Activated CD8-positive, alpha-beta T cell treated with anti-CD3 and anti-CD28 coated beads for 36 hours (primary cell): ENCODE results near the gene PPP1R12A. TPM values are rescaled to one million over a fixed set of nuclear protein-coding genes. Genes with fewer than 3 reads are reported as not detected.

Source experiments
- ATAC-seq: fragments of 200-7000 bp; cut with Tn5 transposase; one replicate; pipeline ENCODE4 v1.10.0; 2021; ENCODE audit warnings: mild to moderate bottlenecking, moderate library complexity
- CTCF ChIA-PET: fragments of 350-600 bp; sonication (Branson Sonifier 250); formaldehyde crosslinking; loops from one replicate; lab custom pipeline; 2021; ENCODE audit warnings: antibody characterized with exemption; lab: Charles Lee
- POLR2A ChIA-PET: fragments of 350-600 bp; sonication (Branson Sonifier 250); formaldehyde crosslinking; loops from one replicate; lab custom pipeline; 2021; ENCODE audit warnings: antibody characterized with exemption; lab: Charles Lee
- DNase-seq: peaks from one replicate; pipeline ENCODE4 v3.0.0-alpha.2; 2020
- H3K27ac Mint-ChIP-seq: one replicate; pipeline ENCODE4 v1.8.0; 2021; ENCODE audit warnings: mild to moderate bottlenecking, mixed read lengths
- H3K27me3 Mint-ChIP-seq: one replicate; pipeline ENCODE4 v1.8.0; 2021; ENCODE audit warnings: mixed read lengths
- H3K36me3 Mint-ChIP-seq: one replicate; pipeline ENCODE4 v1.8.0; 2021; ENCODE audit warnings: low read depth, mixed read lengths
- H3K4me1 Mint-ChIP-seq: one replicate; pipeline ENCODE4 v1.8.0; 2021; ENCODE audit warnings: low read depth, mixed read lengths
- H3K4me3 Mint-ChIP-seq: one replicate; pipeline ENCODE4 v1.8.0; 2021; ENCODE audit warnings: mild to moderate bottlenecking, moderate library complexity, mixed read lengths
- H3K9me3 Mint-ChIP-seq: one replicate; pipeline ENCODE4 v1.8.0; 2021; ENCODE audit warnings: mixed read lengths
- intact Hi-C: fragments of 100-400 bp; cut with micrococcal nuclease; formaldehyde crosslinking; loops from one replicate; pipeline ENCODE4 v1.10.0; 2022
- total RNA-seq, 2 experiments: library from RNA; stranded (reverse); gene quantifications; one replicate each; pipeline ENCODE4 v1.2.3, GENCODE V29; 2021
- TF ChIP-seq, protein P1 (sequence below): fragments of 200-600 bp; IDR thresholded peaks from one replicate; pipeline ENCODE4 v1.8.0; 2022; ENCODE audit warnings: antibody characterized with exemption, mild to moderate bottlenecking

Gene PPP1R12A
- total RNA-seq, 2 experiments from 2014 or later, result 56.6 to 57.8 TPM

DNA sequence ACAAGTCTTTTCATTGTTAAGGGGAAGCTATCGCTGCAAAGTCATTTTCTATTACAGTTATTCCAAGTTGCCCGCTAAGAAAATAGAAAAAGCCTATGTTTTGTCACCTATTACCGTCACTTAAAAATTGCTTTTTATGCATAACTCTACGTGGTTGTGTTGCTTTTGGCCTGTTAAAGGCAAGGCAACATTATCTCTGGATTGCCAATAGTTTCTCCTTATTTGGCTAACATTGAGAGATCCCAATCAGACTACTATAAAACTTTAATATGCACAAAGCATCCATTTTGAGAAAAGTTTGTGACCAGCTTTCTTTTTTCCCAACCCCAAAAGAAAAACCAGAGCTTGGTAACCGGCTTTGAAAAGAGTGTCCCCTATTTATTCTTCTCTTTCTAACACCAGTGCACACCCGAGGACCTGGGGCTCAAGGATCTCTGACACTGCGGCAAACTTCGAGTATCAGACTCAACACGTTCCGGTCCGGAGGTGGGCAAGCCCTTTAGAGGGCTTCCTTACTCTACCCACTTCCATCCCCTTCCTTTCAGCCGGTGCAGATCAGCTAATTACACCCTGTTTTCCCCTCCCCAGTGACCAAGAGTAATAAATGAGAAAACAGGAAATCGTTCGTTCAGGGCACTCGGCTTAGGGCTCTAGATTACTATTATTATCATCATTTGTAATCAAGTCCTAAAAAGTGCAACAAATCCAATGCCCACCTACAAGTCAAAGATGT lies 1.2 kb downstream of the PPP1R12A start:
- intact Hi-C loops, result loop anchor here (5.0 to 10.0 kb wide), 2 partner anchors 46 to 251 kb away; no protein-coding TSS in a partner anchor
- DNase-seq (peak; percentile 25), ATAC-seq (peak; percentile 5)
- ChIA-PET CTCF (interaction anchor here (0.7 to 1.2 kb wide), 3 partner anchors 8 to 336 kb away, joined by 3 to 4 read pairs (median 3); no protein-coding TSS in a partner anchor), POLR2A (interaction anchor here (0.8 to 1.3 kb wide), 4 partner anchors 15 to 111 kb away, joined by 3 to 4 read pairs (median 3); no protein-coding TSS in a partner anchor)
- peak overlapping the region; percentile 99 for H3K27ac Mint-ChIP-seq
- TF ChIP-seq, protein P1, sequence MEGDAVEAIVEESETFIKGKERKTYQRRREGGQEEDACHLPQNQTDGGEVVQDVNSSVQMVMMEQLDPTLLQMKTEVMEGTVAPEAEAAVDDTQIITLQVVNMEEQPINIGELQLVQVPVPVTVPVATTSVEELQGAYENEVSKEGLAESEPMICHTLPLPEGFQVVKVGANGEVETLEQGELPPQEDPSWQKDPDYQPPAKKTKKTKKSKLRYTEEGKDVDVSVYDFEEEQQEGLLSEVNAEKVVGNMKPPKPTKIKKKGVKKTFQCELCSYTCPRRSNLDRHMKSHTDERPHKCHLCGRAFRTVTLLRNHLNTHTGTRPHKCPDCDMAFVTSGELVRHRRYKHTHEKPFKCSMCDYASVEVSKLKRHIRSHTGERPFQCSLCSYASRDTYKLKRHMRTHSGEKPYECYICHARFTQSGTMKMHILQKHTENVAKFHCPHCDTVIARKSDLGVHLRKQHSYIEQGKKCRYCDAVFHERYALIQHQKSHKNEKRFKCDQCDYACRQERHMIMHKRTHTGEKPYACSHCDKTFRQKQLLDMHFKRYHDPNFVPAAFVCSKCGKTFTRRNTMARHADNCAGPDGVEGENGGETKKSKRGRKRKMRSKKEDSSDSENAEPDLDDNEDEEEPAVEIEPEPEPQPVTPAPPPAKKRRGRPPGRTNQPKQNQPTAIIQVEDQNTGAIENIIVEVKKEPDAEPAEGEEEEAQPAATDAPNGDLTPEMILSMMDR, result no peak
- peaks cover 45% of the 10 kb centered on the region for H3K4me1 Mint-ChIP-seq
- no peaks in the 10 kb centered on the region for H3K9me3 Mint-ChIP-seq
- H3K36me3 Mint-ChIP-seq, result peaks cover 6% of the 10 kb centered on the region
- H3K4me3 Mint-ChIP-seq, result peak overlapping the region; percentile 100
- H3K27me3 Mint-ChIP-seq, result no peaks in the 10 kb centered on the region

GRCh38 chr12:79933043-79933442 lies 1.9 kb downstream of the PPP1R12A start:
- Mint-ChIP-seq H3K4me3 (peak overlapping the region; percentile 100), H3K27me3 (no peaks in the 10 kb centered on the region), H3K27ac (no peak overlapping the region), H3K36me3 (peaks cover 8% of the 10 kb centered on the region), H3K9me3 (no peaks in the 10 kb centered on the region), H3K4me1 (peaks cover 51% of the 10 kb centered on the region)
- CTCF ChIA-PET, result interaction anchor here (1.2 kb wide), 1 partner anchor 8 kb away, joined by 4 read pairs; no protein-coding TSS in a partner anchor
- no peak for DNase-seq
- POLR2A ChIA-PET, result no interaction called here
- TF ChIP-seq, protein P1, result no peak
- intact Hi-C loops, result loop anchor here (5.0 to 10.0 kb wide), 2 partner anchors 46 to 252 kb away; no protein-coding TSS in a partner anchor
- ATAC-seq, result no peak

- Mint-ChIP-seq H3K4me3 (peak overlapping the region; percentile 100), H3K27me3 (no peaks in the 10 kb centered on the region), H3K36me3 (peaks cover 8% of the 10 kb centered on the region), H3K9me3 (no peaks in the 10 kb centered on the region), H3K4me1 (peaks cover 57% of the 10 kb centered on the region), H3K27ac (peak overlapping the region; percentile 36)
- intact Hi-C loops, result loop anchor here (5.0 to 10.0 kb wide), 2 partner anchors 45 to 252 kb away; no protein-coding TSS in a partner anchor
- CTCF ChIA-PET, result interaction anchor here (1.7 kb wide), 1 partner anchor 44 kb away, joined by 5 read pairs; no protein-coding TSS in a partner anchor
- POLR2A ChIA-PET, result no interaction called here
- TF ChIP-seq, protein P1, result no peak
- no peak for ATAC-seq
- no peak for DNase-seq
Observed at GRCh38 chr12:79932357-79932756, 2.5 kb downstream of the PPP1R12A start.

DNA sequence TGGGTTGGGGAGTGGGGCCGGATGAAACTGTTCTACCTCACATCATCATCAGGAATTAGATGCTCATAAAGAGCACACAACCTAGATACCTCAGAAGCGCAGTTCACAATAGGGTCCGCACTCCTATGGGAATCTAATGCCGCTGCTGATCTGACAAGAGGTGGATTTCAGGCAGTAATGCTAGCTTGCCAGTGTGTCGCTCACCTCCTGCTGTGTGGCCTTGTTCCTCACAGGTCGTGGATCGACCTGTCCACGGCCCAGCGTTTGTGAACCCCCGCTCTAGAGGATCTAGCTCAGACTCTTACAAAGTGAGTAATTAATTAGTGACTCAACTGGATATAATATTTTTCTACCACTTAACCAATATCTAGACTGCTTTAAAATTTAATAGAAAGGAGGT lies 5.8 kb downstream of the PPP1R12A start:
- Mint-ChIP-seq H3K36me3 (peaks cover 5% of the 10 kb centered on the region), H3K27ac (no peak overlapping the region), H3K4me3 (no peak overlapping the region), H3K9me3 (no peaks in the 10 kb centered on the region), H3K27me3 (no peaks in the 10 kb centered on the region), H3K4me1 (peaks cover 57% of the 10 kb centered on the region)
- TF ChIP-seq, protein P1, result no peak
- intact Hi-C loops, result no loop called here
- DNase-seq (no peak), ATAC-seq (no peak)
- ChIA-PET CTCF (no interaction called here), POLR2A (no interaction called here)
